ENCODE data around the gene SSTR1. TPM values are rescaled to one million over a fixed set of nuclear protein-coding genes. Genes with fewer than 3 reads are reported as not detected.

Gene SSTR1
- total RNA-seq, 1 experiment from 2014 or later = not detected

DNA sequence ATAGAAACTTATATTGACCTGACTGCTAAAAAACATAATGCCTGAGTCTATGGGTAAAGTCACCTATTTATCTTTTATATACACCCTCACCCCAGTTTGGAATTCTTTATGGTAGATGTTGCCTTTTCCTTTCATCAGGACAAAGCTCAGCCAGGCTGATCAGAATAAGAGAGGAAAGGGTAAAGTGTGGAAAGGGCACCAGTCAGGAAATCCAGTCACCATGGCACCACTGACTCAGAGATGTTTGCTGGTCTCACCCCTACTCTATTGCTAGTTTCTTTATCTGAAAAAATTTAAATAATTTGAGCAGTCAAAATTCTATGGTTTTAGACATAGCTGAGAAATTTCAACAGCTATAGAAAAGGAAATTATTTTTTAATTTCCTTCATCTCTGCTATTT, 49.2 kb upstream of the SSTR1 start:
- POLR2A ChIA-PET = no interaction called here
- ATAC-seq = no peak
- RAD21 ChIA-PET (ENCODE audit: low non-redundant PET in 1 of 2, low total read pairs in 2 of 2, uncharacterized antibody in 2 of 2, unreplicated experiment in 2 of 2) = no interaction called here

More for the DNA sequence above, 49.2 kb upstream of the SSTR1 start:
- Histone ChIP-seq H3K4me3 (replicated peaks in 1 of 2; ENCODE audit: low read depth in 1 of 2, low read length in 2 of 2) (no peak overlapping the region), H3K4me1 (ENCODE audit: control insufficient read depth in 1 of 2, insufficient read depth in 2 of 2, low read length in 2 of 2) (no peaks in the 10 kb centered on the region), H3K9me2 (ENCODE audit: insufficient read depth) (no peaks in the 10 kb centered on the region), H2AFZ (ENCODE audit: low read depth, low read length, poor library complexity, severe bottlenecking) (no peak overlapping the region), H3K9me3 (ENCODE audit: control insufficient read depth in 1 of 2, insufficient read depth in 1 of 2, low read depth in 1 of 2, low read length in 2 of 2) (no peaks in the 10 kb centered on the region), H3K79me2 (ENCODE audit: insufficient read depth, low read length) (no peaks in the 10 kb centered on the region), H3K36me3 (ENCODE audit: control insufficient read depth in 1 of 2, insufficient read depth in 2 of 2, low read length in 2 of 2) (no peaks in the 10 kb centered on the region), H4K20me1 (ENCODE audit: insufficient read depth) (no peaks in the 10 kb centered on the region), H3K4me2 (ENCODE audit: low read length) (no peak overlapping the region), H3K27me3 (ENCODE audit: insufficient read depth, low read length) (no peaks in the 10 kb centered on the region; the same call in 1 of the 2 replicates), H3K9ac (ENCODE audit: low read length) (no peak overlapping the region), H3K27ac (ENCODE audit: low read depth, low read length) (no peak overlapping the region)
- CTCF ChIA-PET = no interaction called here
- BruUV-seq (replicated peaks) = no TSS peak
- TF ChIP-seq YY1 (IDR thresholded peaks at IDR 0.05; ENCODE audit: extremely low read depth, insufficient replicate concordance, low read depth, low read length) (no peak), TCF7L2 (IDR thresholded peaks at IDR 0.05; ENCODE audit: borderline replicate concordance, extremely low read depth, insufficient read depth, insufficient read length) (no peak), RAD21 (IDR thresholded peaks at IDR 0.05; ENCODE audit: low read depth) (no peak), ZFX (IDR thresholded peaks at IDR 0.05) (no peak), POLR2AphosphoS5 (IDR thresholded peaks at IDR 0.05; ENCODE audit: low read depth, low read length) (no peak), SP1 (IDR thresholded peaks at IDR 0.05; ENCODE audit: low read depth) (no peak), JUND (IDR thresholded peaks at IDR 0.05) (no peak)
- TF ChIP-seq, protein P1, sequence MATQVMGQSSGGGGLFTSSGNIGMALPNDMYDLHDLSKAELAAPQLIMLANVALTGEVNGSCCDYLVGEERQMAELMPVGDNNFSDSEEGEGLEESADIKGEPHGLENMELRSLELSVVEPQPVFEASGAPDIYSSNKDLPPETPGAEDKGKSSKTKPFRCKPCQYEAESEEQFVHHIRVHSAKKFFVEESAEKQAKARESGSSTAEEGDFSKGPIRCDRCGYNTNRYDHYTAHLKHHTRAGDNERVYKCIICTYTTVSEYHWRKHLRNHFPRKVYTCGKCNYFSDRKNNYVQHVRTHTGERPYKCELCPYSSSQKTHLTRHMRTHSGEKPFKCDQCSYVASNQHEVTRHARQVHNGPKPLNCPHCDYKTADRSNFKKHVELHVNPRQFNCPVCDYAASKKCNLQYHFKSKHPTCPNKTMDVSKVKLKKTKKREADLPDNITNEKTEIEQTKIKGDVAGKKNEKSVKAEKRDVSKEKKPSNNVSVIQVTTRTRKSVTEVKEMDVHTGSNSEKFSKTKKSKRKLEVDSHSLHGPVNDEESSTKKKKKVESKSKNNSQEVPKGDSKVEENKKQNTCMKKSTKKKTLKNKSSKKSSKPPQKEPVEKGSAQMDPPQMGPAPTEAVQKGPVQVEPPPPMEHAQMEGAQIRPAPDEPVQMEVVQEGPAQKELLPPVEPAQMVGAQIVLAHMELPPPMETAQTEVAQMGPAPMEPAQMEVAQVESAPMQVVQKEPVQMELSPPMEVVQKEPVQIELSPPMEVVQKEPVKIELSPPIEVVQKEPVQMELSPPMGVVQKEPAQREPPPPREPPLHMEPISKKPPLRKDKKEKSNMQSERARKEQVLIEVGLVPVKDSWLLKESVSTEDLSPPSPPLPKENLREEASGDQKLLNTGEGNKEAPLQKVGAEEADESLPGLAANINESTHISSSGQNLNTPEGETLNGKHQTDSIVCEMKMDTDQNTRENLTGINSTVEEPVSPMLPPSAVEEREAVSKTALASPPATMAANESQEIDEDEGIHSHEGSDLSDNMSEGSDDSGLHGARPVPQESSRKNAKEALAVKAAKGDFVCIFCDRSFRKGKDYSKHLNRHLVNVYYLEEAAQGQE (IDR thresholded peaks at IDR 0.05; ENCODE audit: low read depth) = no peak
- TF ChIP-seq, protein P2, sequence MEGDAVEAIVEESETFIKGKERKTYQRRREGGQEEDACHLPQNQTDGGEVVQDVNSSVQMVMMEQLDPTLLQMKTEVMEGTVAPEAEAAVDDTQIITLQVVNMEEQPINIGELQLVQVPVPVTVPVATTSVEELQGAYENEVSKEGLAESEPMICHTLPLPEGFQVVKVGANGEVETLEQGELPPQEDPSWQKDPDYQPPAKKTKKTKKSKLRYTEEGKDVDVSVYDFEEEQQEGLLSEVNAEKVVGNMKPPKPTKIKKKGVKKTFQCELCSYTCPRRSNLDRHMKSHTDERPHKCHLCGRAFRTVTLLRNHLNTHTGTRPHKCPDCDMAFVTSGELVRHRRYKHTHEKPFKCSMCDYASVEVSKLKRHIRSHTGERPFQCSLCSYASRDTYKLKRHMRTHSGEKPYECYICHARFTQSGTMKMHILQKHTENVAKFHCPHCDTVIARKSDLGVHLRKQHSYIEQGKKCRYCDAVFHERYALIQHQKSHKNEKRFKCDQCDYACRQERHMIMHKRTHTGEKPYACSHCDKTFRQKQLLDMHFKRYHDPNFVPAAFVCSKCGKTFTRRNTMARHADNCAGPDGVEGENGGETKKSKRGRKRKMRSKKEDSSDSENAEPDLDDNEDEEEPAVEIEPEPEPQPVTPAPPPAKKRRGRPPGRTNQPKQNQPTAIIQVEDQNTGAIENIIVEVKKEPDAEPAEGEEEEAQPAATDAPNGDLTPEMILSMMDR (IDR thresholded peaks at IDR 0.05 in 2 of 3, conservative IDR thresholded peaks at IDR 0.05 in 1 of 3; ENCODE audit: borderline replicate concordance in 1 of 3, insufficient read depth in 1 of 3, low read depth in 2 of 3, low read length in 2 of 3) = no peak
- DNase-seq (ENCODE audit: low read depth, low spot score) = no peak
- intact Hi-C loops (cut with micrococcal nuclease) = no loop called here

Data from HCT116 (cell line).